Smooth muscle cell of the brain vasculature (primary cell): ENCODE data around the gene AP2A2.

Source experiments
- DNase-seq: peaks from one replicate; pipeline ENCODE4 v3.0.0-alpha.2; 2012; ENCODE audit warnings: low read depth, low spot score

AP2A2 gene

GRCh38 chr11:1055990-1056771, 130.5 kb downstream of the AP2A2 start:
- DNase-seq = no peak

DNA sequence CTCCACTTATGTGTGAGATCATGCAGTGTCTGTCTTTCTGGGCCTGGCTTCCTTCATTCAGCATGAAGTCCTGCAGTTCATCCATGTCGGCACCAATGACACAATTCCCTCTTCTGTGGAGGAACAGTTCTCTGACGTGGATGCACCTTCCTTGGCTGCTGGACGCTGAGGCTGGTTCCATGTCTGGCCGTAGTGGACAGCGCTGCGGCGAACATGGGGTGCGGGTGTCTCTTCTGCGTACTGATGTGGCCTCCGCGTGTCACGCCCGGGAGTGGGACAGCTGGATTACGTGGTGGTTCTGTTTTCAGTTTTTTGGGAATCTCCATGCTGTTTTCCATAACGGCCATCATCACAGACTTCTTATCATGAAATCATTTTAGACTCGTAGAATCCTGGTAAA, 132.1 kb downstream of the AP2A2 start:
- DNase-seq = no peak

- no peak for DNase-seq
Measured at GRCh38 chr11:1059759-1060158, 134.1 kb downstream of the AP2A2 start.

DNA sequence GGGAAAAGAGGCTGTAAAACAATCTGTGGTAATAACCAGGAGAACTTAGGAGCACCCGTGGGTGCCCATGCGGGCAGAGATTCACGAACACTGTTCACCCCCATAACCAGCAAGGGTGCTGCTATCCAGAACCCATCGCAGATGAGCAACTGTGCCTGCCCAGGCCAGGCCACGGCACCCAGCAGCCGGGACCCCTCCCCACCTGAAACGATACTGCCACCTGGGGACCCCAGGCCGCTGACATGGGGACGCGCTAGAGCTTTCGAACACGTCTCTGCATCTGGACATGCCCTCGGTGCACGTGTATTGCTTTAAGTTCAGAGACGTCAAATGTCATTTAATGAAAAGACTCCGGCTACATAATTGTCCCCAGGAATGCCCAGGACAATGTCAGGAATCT, 134.7 kb downstream of the AP2A2 start:
- DNase-seq = no peak

GRCh38 chr11:1060852-1061616, 135.4 kb downstream of the AP2A2 start:
- no peak for DNase-seq
